Measurements from ENCODE around the gene TLK1. TPM values are rescaled to one million over a fixed set of nuclear protein-coding genes. Genes with fewer than 3 reads are reported as not detected.
"Not testable (repeated sequence)": the region's sequence is repeated elsewhere in the genome, so short reads cannot be mapped to it uniquely, and the experiment has no call there.

Gene TLK1
- total RNA-seq, 2 experiments from 2014 or later = 81.3 to 83.2 TPM

GRCh38 chr2:171104379-171104778 is 56.3 kb downstream of the TLK1 start:
- H3K27ac Mint-ChIP-seq = no peak overlapping the region
- CTCF ChIA-PET = no interaction called here
- ATAC-seq (no peak), DNase-seq (no peak)
- peaks cover 16% of the 10 kb centered on the region for H3K9me3 Mint-ChIP-seq (ENCODE audit: low read depth)
- no peaks in the 10 kb centered on the region for H3K27me3 Mint-ChIP-seq
- H3K4me1 Mint-ChIP-seq = no peaks in the 10 kb centered on the region
- no peak overlapping the region for H3K4me3 Mint-ChIP-seq
- H3K36me3 Mint-ChIP-seq = peaks cover 56% of the 10 kb centered on the region

- CTCF ChIA-PET = no interaction called here
- Mint-ChIP-seq H3K4me1 (no peaks in the 10 kb centered on the region), H3K36me3 (peaks cover 67% of the 10 kb centered on the region), H3K27ac (no peak overlapping the region), H3K4me3 (no peak overlapping the region), H3K9me3 (ENCODE audit: low read depth) (peaks cover 26% of the 10 kb centered on the region), H3K27me3 (no peaks in the 10 kb centered on the region)
- ATAC-seq (no peak), DNase-seq (no peak)
These were observed 57.9 kb downstream of the TLK1 start for GRCh38 chr2:171102802-171103201.

- H3K4me1 Mint-ChIP-seq = peaks cover 5% of the 10 kb centered on the region
- CTCF ChIA-PET = no interaction called here
- H3K36me3 Mint-ChIP-seq = peaks cover 67% of the 10 kb centered on the region
- ATAC-seq (no peak), DNase-seq (no peak)
- no peak overlapping the region for H3K4me3 Mint-ChIP-seq
- no peak overlapping the region for H3K27ac Mint-ChIP-seq
- no peaks in the 10 kb centered on the region for H3K27me3 Mint-ChIP-seq
- peaks cover 30% of the 10 kb centered on the region for H3K9me3 Mint-ChIP-seq (ENCODE audit: low read depth)
These were observed 60.3 kb downstream of the TLK1 start for GRCh38 chr2:171100370-171100769.

DNA sequence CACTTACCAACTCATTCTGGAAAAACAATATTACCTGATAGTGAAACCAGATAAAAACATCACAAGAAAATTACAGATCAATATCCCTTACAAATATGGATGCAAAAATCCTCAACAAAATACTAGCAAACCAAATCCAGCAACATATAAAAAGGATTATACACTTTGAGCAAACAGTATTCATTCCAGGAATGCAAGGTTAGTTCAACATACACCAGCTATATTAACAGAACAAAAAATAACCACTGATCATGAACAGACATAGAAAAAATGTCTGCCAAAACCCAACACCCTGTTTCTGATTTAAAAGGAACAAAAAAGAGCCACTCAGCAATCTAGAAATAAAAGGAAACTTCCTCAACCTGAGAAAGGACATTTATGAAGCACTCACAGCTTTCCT is 62.1 kb downstream of the TLK1 start:
- Mint-ChIP-seq H3K27ac (no peak overlapping the region), H3K4me1 (peaks cover 11% of the 10 kb centered on the region), H3K4me3 (no peak overlapping the region), H3K27me3 (no peaks in the 10 kb centered on the region), H3K36me3 (peaks cover 67% of the 10 kb centered on the region), H3K9me3 (ENCODE audit: low read depth) (peaks cover 30% of the 10 kb centered on the region)
- ATAC-seq (no peak), DNase-seq (no peak)
- CTCF ChIA-PET = interaction anchor here (2.8 kb wide), 1 partner anchor 12 kb away, joined by 10 read pairs; no protein-coding TSS in a partner anchor

DNA sequence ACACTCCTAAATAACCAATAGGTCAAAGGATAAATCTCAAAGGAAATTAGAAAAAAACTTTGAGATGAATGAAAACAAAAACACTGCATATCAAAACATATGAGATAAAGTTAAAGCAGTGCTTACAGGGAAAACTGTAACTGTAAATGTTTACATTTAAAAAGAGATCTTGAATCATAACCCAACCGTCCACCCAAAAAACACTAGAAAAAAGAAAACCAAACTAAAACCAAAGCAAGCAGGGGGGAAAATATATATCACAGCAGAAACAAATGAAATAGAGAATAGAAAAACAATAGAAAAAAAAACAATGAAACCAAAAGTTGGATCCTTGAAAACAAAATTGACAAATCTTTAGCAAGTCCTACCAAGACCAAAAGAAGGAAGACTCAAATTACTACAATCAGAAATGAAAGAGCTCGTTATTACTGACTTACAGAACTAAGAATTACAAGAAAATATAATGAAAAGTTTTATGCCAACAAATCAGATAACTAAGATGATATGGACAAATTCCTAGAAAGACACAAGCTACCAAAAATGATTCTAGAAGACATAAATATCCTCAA is 65.6 kb downstream of the TLK1 start:
- no peak for ATAC-seq
- Mint-ChIP-seq H3K4me3 (no peak overlapping the region), H3K4me1 (peaks cover 11% of the 10 kb centered on the region), H3K9me3 (ENCODE audit: low read depth) (peaks cover 21% of the 10 kb centered on the region), H3K27me3 (no peaks in the 10 kb centered on the region), H3K36me3 (peaks cover 60% of the 10 kb centered on the region), H3K27ac (no peak overlapping the region)
- DNase-seq = no peak
- CTCF ChIA-PET = no interaction called here

DNA sequence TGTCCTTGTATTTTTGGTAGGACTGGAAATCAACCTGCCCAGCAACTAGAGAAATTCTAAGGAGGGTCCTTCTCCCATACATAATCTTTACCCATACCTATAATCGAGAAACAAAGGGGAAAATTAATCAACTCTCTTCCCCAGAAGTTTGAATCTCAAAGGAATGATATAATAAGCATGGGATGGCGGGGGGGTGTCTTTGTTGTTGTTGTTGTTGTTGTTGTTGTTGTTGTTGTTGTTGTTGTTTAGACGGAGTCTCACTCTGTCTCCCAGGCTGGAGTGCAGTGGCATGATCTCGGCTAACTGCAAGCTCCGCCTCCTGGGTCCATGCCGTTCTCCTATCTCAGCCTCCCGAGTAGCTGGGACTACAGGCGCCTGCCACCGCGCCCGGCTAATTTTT is 69.2 kb downstream of the TLK1 start:
- H3K4me1 Mint-ChIP-seq = peaks cover 21% of the 10 kb centered on the region
- H3K27ac Mint-ChIP-seq; DNase-seq; H3K27me3 Mint-ChIP-seq; H3K4me3 Mint-ChIP-seq; ATAC-seq; H3K9me3 Mint-ChIP-seq (ENCODE audit: low read depth): not testable (repeated sequence)
- H3K36me3 Mint-ChIP-seq = peaks cover 30% of the 10 kb centered on the region
- CTCF ChIA-PET = interaction anchor here (0.7 kb wide), 1 partner anchor 10 kb away, joined by 4 read pairs; no protein-coding TSS in a partner anchor

DNA sequence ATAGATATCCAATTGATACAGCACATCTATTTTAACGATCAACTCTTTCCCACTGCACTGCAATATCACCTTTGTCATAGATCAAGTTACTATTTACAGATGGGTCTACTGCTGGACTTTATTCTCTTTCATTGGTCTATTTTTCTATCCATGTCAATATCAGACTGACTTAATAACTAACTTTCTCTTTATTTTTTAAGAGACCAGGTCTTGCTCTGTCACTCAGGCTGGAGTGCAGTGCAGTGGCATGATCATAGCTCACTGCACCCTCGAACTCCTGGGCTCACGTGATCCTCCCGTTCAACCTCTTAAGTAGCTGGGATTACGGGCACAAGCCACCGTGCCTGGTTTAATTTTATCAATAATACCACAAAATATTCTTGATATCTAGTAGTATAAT is 71.2 kb downstream of the TLK1 start:
- CTCF ChIA-PET = interaction anchor here (1.0 kb wide), 1 partner anchor 160 kb away, joined by 3 read pairs; the partner anchor contains the start of gene GORASP2
- ATAC-seq = no peak

DNA sequence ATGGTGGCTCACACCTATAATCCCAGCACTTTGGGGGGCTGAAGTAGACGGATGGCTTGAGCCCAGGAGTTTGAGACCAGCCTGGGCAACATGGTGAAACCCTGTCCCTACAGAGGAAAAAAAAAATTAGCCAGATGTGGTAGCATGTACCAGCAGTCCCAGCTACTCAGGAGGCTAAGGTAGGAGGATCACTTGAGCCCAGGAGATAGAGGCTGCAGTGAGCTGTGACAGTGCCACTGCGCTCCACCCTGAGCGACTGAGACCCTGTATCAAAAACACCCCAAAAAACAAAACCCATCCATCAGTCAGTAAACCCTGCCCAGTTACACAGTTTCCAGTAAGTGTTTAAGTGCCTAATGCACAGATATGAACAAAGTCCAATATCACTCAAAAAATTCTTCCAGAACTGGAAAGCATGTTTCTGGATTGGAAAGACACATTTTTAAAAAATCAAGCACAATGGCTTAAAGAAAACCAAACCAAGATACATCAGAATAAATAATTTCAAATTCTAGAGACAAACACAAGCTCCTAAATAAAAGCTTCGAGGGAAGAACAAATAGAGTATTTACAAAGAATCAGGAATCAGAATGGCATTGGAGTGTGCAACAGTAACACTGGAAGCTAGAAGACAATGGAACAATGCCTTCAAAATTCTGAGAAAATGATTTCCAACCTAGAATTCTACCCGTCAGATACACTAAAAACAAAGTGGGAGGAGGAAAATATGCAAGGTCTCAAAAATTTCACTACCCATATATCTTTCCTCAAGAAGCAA is 72.4 kb downstream of the TLK1 start:
- H3K4me1 Mint-ChIP-seq = peaks cover 18% of the 10 kb centered on the region
- ATAC-seq (no peak), DNase-seq (no peak)
- CTCF ChIA-PET = interaction anchor here (0.9 to 3.2 kb wide), 11 partner anchors 11 to 116 kb away, joined by 3 to 18 read pairs (median 4); partner anchors contain the start of gene TLK1
- no peak overlapping the region for H3K27ac Mint-ChIP-seq
- H3K4me3 Mint-ChIP-seq = no peak overlapping the region
- peaks cover 12% of the 10 kb centered on the region for H3K36me3 Mint-ChIP-seq
- H3K27me3 Mint-ChIP-seq = no peaks in the 10 kb centered on the region
- no peaks in the 10 kb centered on the region for H3K9me3 Mint-ChIP-seq (ENCODE audit: low read depth)

More for the DNA sequence above, 71.2 kb downstream of the TLK1 start:
- DNase-seq = no peak
- no peaks in the 10 kb centered on the region for H3K27me3 Mint-ChIP-seq
- no peak overlapping the region for H3K27ac Mint-ChIP-seq
- no peak overlapping the region for H3K4me3 Mint-ChIP-seq
- H3K36me3 Mint-ChIP-seq = peaks cover 22% of the 10 kb centered on the region
- H3K9me3 Mint-ChIP-seq (ENCODE audit: low read depth) = no peaks in the 10 kb centered on the region
- H3K4me1 Mint-ChIP-seq = peaks cover 13% of the 10 kb centered on the region

- H3K27me3 Mint-ChIP-seq = no peaks in the 10 kb centered on the region
- H3K4me1 Mint-ChIP-seq = peaks cover 18% of the 10 kb centered on the region
- CTCF ChIA-PET = interaction anchor here (0.9 to 3.2 kb wide), 11 partner anchors 10 to 345 kb away, joined by 3 to 18 read pairs (median 5); partner anchors contain the start of genes METTL8 and TLK1
- no peak overlapping the region for H3K4me3 Mint-ChIP-seq
- ATAC-seq (no peak), DNase-seq (no peak)
- peaks cover 11% of the 10 kb centered on the region for H3K36me3 Mint-ChIP-seq
- no peaks in the 10 kb centered on the region for H3K9me3 Mint-ChIP-seq (ENCODE audit: low read depth)
- H3K27ac Mint-ChIP-seq = no peak overlapping the region
These were observed 73.1 kb downstream of the TLK1 start for GRCh38 chr2:171087547-171087946.

GRCh38 chr2:171086352-171087290 is 74.1 kb downstream of the TLK1 start:
- Mint-ChIP-seq H3K9me3 (ENCODE audit: low read depth) (no peaks in the 10 kb centered on the region), H3K36me3 (peaks cover 8% of the 10 kb centered on the region), H3K27ac (no peak overlapping the region), H3K4me3 (no peak overlapping the region), H3K27me3 (no peaks in the 10 kb centered on the region), H3K4me1 (peaks cover 18% of the 10 kb centered on the region)
- peak; percentile 68 for ATAC-seq
- DNase-seq = peak; percentile 58
- CTCF ChIA-PET = interaction anchor here (0.6 to 3.2 kb wide), 19 partner anchors 9 to 355 kb away, joined by 3 to 18 read pairs (median 4); partner anchors contain the start of genes METTL8 and TLK1

DNA sequence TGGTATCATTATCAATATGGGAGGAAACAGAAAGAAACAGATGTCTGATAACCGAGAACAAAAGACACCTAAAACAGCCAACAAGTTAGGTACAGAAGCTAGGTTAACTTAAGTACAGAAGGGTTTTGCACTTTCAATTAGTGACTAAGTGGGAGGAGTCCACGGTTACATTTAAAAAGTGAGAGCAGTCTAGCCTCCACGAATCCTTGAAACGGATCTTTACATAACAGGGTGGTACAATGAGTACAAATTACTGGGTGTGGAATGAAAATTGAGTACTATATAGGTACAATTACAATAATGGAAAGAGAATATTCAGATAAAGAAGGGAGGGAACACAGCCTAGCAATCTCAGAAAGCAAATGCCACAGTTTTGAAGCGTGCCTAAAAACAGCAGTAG is 76.6 kb downstream of the TLK1 start:
- no peaks in the 10 kb centered on the region for H3K27me3 Mint-ChIP-seq
- no peak overlapping the region for H3K27ac Mint-ChIP-seq
- ATAC-seq (no peak), DNase-seq (no peak)
- H3K4me1 Mint-ChIP-seq = peaks cover 18% of the 10 kb centered on the region
- no peaks in the 10 kb centered on the region for H3K9me3 Mint-ChIP-seq (ENCODE audit: low read depth)
- peaks cover 8% of the 10 kb centered on the region for H3K36me3 Mint-ChIP-seq
- CTCF ChIA-PET = interaction anchor here (0.6 kb wide), 1 partner anchor 241 kb away, joined by 4 read pairs; no protein-coding TSS in a partner anchor
- H3K4me3 Mint-ChIP-seq = no peak overlapping the region

DNA sequence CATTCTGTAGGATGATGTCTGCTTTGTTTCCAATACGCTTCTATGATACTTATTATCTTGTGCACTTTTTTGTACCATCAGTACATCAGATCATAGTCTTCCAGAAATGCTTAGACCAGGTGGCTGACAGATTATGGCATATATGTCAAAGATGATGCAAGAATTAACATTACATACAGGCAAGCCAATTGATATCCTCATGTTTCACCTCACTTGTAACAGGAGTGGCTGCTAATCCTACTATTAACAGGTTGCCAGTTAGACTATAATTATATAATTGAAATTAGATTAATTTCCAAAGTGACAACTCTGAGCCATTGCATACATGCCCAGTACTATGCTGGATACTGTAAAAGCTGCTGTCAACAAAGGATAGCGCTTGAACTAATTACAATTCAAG is 77.2 kb downstream of the TLK1 start:
- no peak for ATAC-seq
- peaks cover 18% of the 10 kb centered on the region for H3K4me1 Mint-ChIP-seq
- H3K36me3 Mint-ChIP-seq = peaks cover 14% of the 10 kb centered on the region
- DNase-seq = no peak
- no peak overlapping the region for H3K27ac Mint-ChIP-seq
- no peaks in the 10 kb centered on the region for H3K27me3 Mint-ChIP-seq
- no peak overlapping the region for H3K4me3 Mint-ChIP-seq
- H3K9me3 Mint-ChIP-seq (ENCODE audit: low read depth) = no peaks in the 10 kb centered on the region
- CTCF ChIA-PET = no interaction called here

DNA sequence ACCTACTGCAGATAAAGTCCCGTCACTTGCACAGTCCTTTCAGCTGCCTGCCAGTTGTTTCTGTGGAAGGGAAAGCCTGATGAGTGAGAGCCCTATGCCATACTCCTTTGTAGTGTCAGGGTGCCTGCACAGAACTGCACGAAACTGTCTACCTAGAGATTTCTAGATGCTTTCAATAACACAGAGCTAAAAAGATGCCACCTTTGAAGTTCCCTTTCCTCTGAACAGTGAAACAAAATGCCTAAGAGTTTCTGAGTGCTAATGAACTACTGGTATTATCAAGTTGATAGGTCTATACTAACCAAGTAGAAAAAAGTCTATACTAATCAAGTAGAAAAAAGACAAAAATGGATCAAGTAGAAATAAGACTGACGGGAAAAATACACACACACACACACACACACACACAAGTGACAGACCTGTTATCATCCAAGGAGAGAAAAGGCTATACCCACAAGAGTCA is 79.0 kb downstream of the TLK1 start:
- peaks cover 27% of the 10 kb centered on the region for H3K36me3 Mint-ChIP-seq
- H3K27ac Mint-ChIP-seq = no peak overlapping the region
- DNase-seq = no peak
- ATAC-seq = no peak
- H3K4me1 Mint-ChIP-seq = peaks cover 16% of the 10 kb centered on the region
- no peaks in the 10 kb centered on the region for H3K9me3 Mint-ChIP-seq (ENCODE audit: low read depth)
- CTCF ChIA-PET = interaction anchor here (1.1 kb wide), 1 partner anchor 10 kb away, joined by 4 read pairs; no protein-coding TSS in a partner anchor
- H3K27me3 Mint-ChIP-seq = no peaks in the 10 kb centered on the region
- H3K4me3 Mint-ChIP-seq = no peak overlapping the region
